B cell (primary cell): ENCODE data around the gene EIF3M. TPM values are rescaled to one million over a fixed set of nuclear protein-coding genes. Genes with fewer than 3 reads are reported as not detected.

ENCODE experiments used
- ATAC-seq: fragments of 200-7000 bp; cut with Tn5 transposase; one replicate; pipeline ENCODE4 v1.10.0; 2021; ENCODE audit warnings: low read depth, mild to moderate bottlenecking, moderate number of reproducible peaks, moderate library complexity
- CTCF ChIA-PET: fragments of 350-600 bp; sonication (Branson Sonifier 250); formaldehyde crosslinking; loops from one replicate; lab custom pipeline; 2021; ENCODE audit warnings: antibody characterized with exemption, inconsistent platforms; lab: Charles Lee
- POLR2A ChIA-PET: fragments of 350-600 bp; sonication (Branson Sonifier 250); formaldehyde crosslinking; loops from one replicate; lab custom pipeline; 2021; ENCODE audit warnings: antibody characterized with exemption; lab: Charles Lee
- DNase-seq: peaks from one replicate; pipeline ENCODE4 v3.0.0; 2013
- H2AFZ ChIP-seq: 2 replicates; pipeline ENCODE4 v1.6.1; 2012; ENCODE audit warnings: mild to moderate bottlenecking, low read depth, low read length; ENCODE audit not compliant: insufficient read depth, poor library complexity, severe bottlenecking
- H3K27ac ChIP-seq, 2 donors: 1 replicate in 1 of 2; 2 replicates in 1 of 2; pipeline ENCODE4 v1.5.1; 2012 to 2013; ENCODE audit warnings: low read length in 2 of 2, mild to moderate bottlenecking in 2 of 2, moderate library complexity in 1 of 2
- H3K27me3 ChIP-seq, 4 experiments: fragments of 200-600 bp in 1 of 4; sonication (generic) in 1 of 4; replicated peaks in 1 of 4; 1 replicate in 2 of 4; 2 replicates in 2 of 4; pipeline versions ENCODE4 v1.6.1 to v1.7.0; 2013 to 2016; ENCODE audit warnings: low read length in 3 of 4, mild to moderate bottlenecking in 2 of 4, mixed read lengths in 1 of 4, moderate library complexity in 1 of 4; ENCODE audit not compliant: insufficient read depth in 4 of 4, control insufficient read depth in 3 of 4; ENCODE audit errors: control extremely low read depth in 1 of 4
- H3K36me3 ChIP-seq, 2 experiments: replicated peaks in 1 of 2; 1 replicate in 1 of 2; 2 replicates in 1 of 2; pipeline versions ENCODE4 v1.6.1 to v1.7.1; 2013; ENCODE audit warnings: low read length in 1 of 2; ENCODE audit not compliant: insufficient read depth in 2 of 2, control insufficient read depth in 1 of 2; ENCODE audit errors: control extremely low read depth in 1 of 2, extremely low read depth in 1 of 2
- H3K4me1 ChIP-seq, 2 donors: fragments of 200-600 bp in 1 of 2; sonication (generic) in 1 of 2; 1 replicate in 1 of 2; 2 replicates in 1 of 2; pipeline versions ENCODE4 v1.5.1 to v1.6.1; 2013 to 2017; ENCODE audit warnings: low read length in 2 of 2; ENCODE audit not compliant: control insufficient read depth in 2 of 2, insufficient read depth in 2 of 2
- H3K4me2 ChIP-seq: replicated peaks from 2 replicates; pipeline ENCODE3; 2012; ENCODE audit warnings: mild to moderate bottlenecking, low read depth, low read length; ENCODE audit not compliant: poor library complexity, severe bottlenecking
- H3K4me3 ChIP-seq, 5 experiments: fragments of 200-600 bp in 1 of 5; sonication (generic) in 1 of 5; 1 replicate in 3 of 5; 2 replicates in 2 of 5; pipeline versions ENCODE4 v1.5.1 to v1.7.0; 2011 to 2016; ENCODE audit warnings: low read length in 4 of 5, mild to moderate bottlenecking in 4 of 5, low read depth in 2 of 5, control low read depth in 1 of 5, moderate library complexity in 1 of 5; ENCODE audit not compliant: insufficient read depth in 1 of 5; ENCODE audit errors: control extremely low read depth in 1 of 5, extremely low read depth in 1 of 5
- H3K79me2 ChIP-seq: fragments of 200-600 bp; sonication (generic); one replicate; pipeline ENCODE4 v1.6.0; 2016; ENCODE audit warnings: low read length; ENCODE audit not compliant: control insufficient read depth, insufficient read depth
- H3K9ac ChIP-seq: fragments of 200-600 bp; sonication (generic); 2 replicates; pipeline ENCODE4 v1.6.1; 2017; ENCODE audit warnings: mild to moderate bottlenecking, low read length, moderate library complexity
- H3K9me3 ChIP-seq, 3 donors: one replicate each; pipeline versions ENCODE4 v1.6.1 to v1.7.1; 2013; ENCODE audit warnings: low read length in 2 of 3; ENCODE audit not compliant: control insufficient read depth in 2 of 3, insufficient read depth in 1 of 3; ENCODE audit errors: control extremely low read depth in 1 of 3
- H4K20me1 ChIP-seq: 2 replicates; pipeline ENCODE4 v1.6.0; 2012; ENCODE audit warnings: mild to moderate bottlenecking, low read length; ENCODE audit not compliant: insufficient read depth, control insufficient read depth, poor library complexity, severe bottlenecking
- H3K27ac Mint-ChIP-seq: one replicate; pipeline ENCODE4 v1.8.0; 2021; ENCODE audit warnings: mixed read lengths
- H3K27me3 Mint-ChIP-seq: one replicate; pipeline ENCODE4 v1.8.0; 2021; ENCODE audit warnings: mixed read lengths
- H3K4me1 Mint-ChIP-seq: one replicate; pipeline ENCODE4 v1.8.0; 2021; ENCODE audit warnings: mixed read lengths
- H3K4me3 Mint-ChIP-seq: one replicate; pipeline ENCODE4 v1.8.0; 2021; ENCODE audit warnings: mixed read lengths
- H3K9me3 Mint-ChIP-seq: one replicate; pipeline ENCODE4 v1.8.0; 2022; ENCODE audit warnings: mixed read lengths; ENCODE audit not compliant: insufficient read depth
- CTCF ChIP-seq: fragments of 200-600 bp; IDR thresholded peaks from one replicate; pipeline ENCODE4 v1.8.0; 2022; ENCODE audit warnings: antibody characterized with exemption, mild to moderate bottlenecking
- EZH2 ChIP-seq: IDR thresholded peaks from 2 replicates; pipeline ENCODE4 v1.6.1; 2012; ENCODE audit warnings: borderline replicate concordance, low read depth, mild to moderate bottlenecking, moderate library complexity, low read length; ENCODE audit not compliant: insufficient read depth, poor library complexity, severe bottlenecking
- WGBS: methylation state at CpG from one replicate; pipeline ENCODE4 v1.1.5; 2013; ENCODE audit warnings: missing lambda C conversion rate; ENCODE audit not compliant: insufficient coverage; 5-methylcytosine and 5-hydroxymethylcytosine counted together
- intact Hi-C: fragments of 100-400 bp; cut with micrococcal nuclease; formaldehyde crosslinking; loops from one replicate; pipeline ENCODE4 v1.10.0; 2022
- polyA plus RNA-seq: library from polyadenylated mRNA; depleted of rRNA; stranded (reverse); fragments of >200 nt; gene quantifications from 2 replicates; pipeline ENCODE4 v1.2.3, GENCODE V29; 2012
- total RNA-seq, 2 donors: library from RNA; stranded (reverse); fragments of 120-200 nt in 1 of 2; gene quantifications; 1 replicate in 1 of 2; 2 replicates in 1 of 2; pipeline versions ENCODE4 v1.2.3 to v1.2.4, GENCODE V29; 2013 to 2022

Gene EIF3M
- total and polyA plus RNA-seq, 2 donors (not counting 1 experiment from before 2014, with no cell fraction given): 147 to 174 TPM

DNA sequence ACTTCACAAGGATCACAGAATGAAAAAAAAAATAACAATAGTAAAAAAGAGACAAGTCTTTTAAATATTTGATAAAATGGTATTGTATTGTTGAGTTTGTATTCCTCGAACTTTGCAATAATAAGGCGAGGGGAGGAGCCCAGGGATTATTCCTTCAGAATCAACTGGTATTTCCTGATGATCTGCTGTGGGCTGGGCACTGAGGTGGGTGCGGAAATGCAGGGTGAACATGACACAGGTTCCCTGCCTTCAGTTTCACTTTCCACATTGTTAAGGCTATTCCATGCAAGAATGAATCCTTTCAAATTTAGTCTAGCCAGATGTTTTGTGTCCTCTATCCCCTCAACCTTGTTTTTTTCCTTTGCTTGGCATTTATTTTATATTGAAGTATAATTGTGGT lies 2.1 kb upstream of the EIF3M start:
- Mint-ChIP-seq H3K4me1 (peaks cover 29% of the 10 kb centered on the region), H3K4me3 (no peak overlapping the region), H3K27ac (no peak overlapping the region), H3K9me3 (no peaks in the 10 kb centered on the region), H3K27me3 (peaks cover 4% of the 10 kb centered on the region)
- Histone ChIP-seq H3K36me3 (no peaks in the 10 kb centered on the region), H3K27ac (no peak overlapping the region), H4K20me1 (peaks cover 4% of the 10 kb centered on the region), H3K4me2 (no peak overlapping the region), H3K9ac (no peak overlapping the region), H3K9me3 (peaks cover 0 to 6% (median 0%) of the 10 kb centered on the region in 3 donors), H3K27me3 (no peaks in the 10 kb centered on the region), H3K79me2 (peaks cover 42% of the 10 kb centered on the region), H2AFZ (no peak overlapping the region), H3K4me1 (peaks cover 16% of the 10 kb centered on the region in 2 donors), H3K4me3 (no peak overlapping the region)
- CTCF ChIA-PET: no interaction called here
- DNase-seq (no peak), ATAC-seq (no peak)
- WGBS: 87% methylated on average over 2 of the region's 3 CpGs
- TF ChIP-seq CTCF (no peak), EZH2 (no peak)
- POLR2A ChIA-PET: no interaction called here
- intact Hi-C loops: loop anchor here (10.0 kb wide), 1 partner anchor 1077 kb away; the partner anchor contains the start of genes ELP4 and IMMP1L

- CTCF ChIA-PET: no interaction called here
- H2AFZ ChIP-seq: peak overlapping the region; percentile 93
- H3K4me1 ChIP-seq: peaks cover 18 to 20% of the 10 kb centered on the region in 2 donors
- H3K9me3 ChIP-seq: peaks cover 0 to 6% (median 0%) of the 10 kb centered on the region in 3 donors
- H3K27ac Mint-ChIP-seq: peak overlapping the region; percentile 47
- no peaks in the 10 kb centered on the region for H3K27me3 ChIP-seq
- peak overlapping the region in 1 of 2 donors; percentile 87 for H3K27ac ChIP-seq
- peaks cover 0 to 20% of the 10 kb centered on the region in 2 experiments for H3K36me3 ChIP-seq
- TF ChIP-seq EZH2: no peak
- TF ChIP-seq CTCF: no peak
- no peaks in the 10 kb centered on the region for H3K9me3 Mint-ChIP-seq
- H4K20me1 ChIP-seq: peaks cover 21% of the 10 kb centered on the region
- peak overlapping the region; percentile 84 to 97 (median 88) for H3K4me3 ChIP-seq
- intact Hi-C loops: loop anchor here (10.0 kb wide), 1 partner anchor 1080 kb away; the partner anchor contains the start of genes ELP4 and IMMP1L
- peaks cover 59% of the 10 kb centered on the region for H3K79me2 ChIP-seq
- H3K4me3 Mint-ChIP-seq: peak overlapping the region; percentile 98
- WGBS: 100% methylated on average over 1 of the region's 7 CpGs
- peak overlapping the region; percentile 84 for H3K4me2 ChIP-seq
- H3K4me1 Mint-ChIP-seq: peaks cover 40% of the 10 kb centered on the region
- POLR2A ChIA-PET: no interaction called here
- no peaks in the 10 kb centered on the region for H3K27me3 Mint-ChIP-seq
- DNase-seq (no peak), ATAC-seq (no peak)
- H3K9ac ChIP-seq: peak overlapping the region; percentile 96
Observed at GRCh38 chr11:32584921-32585320, 1.3 kb downstream of the EIF3M start.
